GM04504 (cell line): ENCODE measurements around the gene CD300E.

Experiments used
- DNase-seq: peaks from one replicate; pipeline ENCODE4 v3.0.0-alpha.2; 2012; ENCODE audit warnings: low read depth

Gene CD300E

DNA sequence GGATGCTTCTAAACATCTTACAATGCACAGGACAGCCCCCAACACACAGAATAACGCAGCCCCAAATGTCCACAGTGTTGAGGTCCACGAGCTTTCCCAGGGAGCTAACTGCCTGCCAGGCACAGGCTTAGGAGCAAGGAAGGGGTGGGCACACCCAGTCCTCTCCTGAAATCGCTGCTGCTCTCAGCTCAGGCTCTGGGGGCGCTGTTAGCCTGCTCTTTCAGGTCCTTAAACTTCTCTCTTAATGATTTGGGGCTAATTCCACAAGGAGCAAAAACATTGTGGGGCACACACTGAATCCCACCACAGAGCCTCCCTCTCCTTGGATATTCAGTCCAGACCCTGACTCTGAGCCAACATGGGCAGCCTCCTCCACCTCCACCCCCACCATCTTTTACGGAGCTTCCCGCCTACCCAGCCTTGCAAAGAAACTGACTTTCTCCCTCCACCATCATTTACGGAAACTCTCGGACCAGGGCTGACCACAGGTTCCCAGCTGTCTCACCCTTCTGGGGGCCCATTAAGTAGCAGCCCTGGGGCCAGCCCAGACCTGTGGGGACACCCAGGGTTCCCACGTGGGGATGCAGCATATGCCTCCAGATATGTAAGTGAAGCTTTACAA, 57.3 kb downstream of the CD300E start:
- no peak for DNase-seq

DNA sequence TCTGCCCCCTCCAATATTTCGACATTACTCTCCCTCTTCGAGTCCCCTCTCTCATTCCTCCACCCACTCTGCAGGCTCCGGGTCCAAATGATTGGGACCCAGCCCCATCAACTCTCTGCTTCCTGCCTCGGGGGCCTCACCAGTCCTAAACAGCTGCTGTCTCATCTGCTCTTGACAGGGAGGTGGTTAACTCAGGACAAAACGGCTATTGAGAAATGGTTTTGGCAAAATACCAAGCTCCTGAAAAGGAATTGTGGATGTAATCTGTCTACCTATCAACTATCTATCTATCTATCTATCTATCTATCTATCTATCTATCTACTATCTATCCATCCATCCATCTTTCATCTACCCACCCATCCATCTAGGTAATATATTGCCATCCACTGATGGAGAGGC, 58.4 kb downstream of the CD300E start:
- DNase-seq: no peak

DNA sequence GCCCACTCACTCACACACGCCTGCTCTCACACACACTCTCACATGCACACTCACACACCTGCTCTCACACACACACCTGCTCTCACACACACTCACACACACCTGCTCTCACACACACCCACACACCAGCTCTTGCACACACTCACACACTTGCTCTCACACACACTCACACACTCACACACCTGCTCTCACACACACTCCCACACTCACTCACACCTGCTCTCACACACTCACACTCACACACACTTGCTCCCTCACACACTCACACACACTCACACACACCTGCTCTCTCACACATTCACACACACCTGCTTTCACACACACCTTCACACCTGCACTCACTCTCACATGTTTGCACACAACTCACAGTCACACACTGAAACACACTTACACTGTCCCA, 60.2 kb downstream of the CD300E start:
- DNase-seq: no peak

DNA sequence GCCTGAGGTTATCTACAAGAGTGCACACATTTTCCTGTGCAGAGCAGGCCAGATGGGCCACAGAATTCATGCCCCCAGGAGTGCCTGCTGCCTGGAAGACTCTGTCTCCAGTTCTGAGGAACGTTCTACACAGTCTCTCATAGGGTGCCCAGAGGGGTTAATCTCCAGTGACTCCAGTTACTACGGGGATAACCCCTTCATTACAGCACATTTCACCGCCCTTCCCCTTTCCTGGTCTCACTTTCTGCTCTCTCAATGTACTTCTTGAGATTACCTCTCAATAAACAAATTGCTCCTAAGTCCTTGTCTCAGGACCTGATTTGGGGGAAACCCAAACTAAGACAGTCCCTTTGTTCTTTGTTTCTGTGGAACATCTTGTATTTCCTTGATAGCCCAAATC, 62.0 kb downstream of the CD300E start:
- DNase-seq: no peak
